Measurements from ENCODE around the gene ICA1.

Gene ICA1

DNA sequence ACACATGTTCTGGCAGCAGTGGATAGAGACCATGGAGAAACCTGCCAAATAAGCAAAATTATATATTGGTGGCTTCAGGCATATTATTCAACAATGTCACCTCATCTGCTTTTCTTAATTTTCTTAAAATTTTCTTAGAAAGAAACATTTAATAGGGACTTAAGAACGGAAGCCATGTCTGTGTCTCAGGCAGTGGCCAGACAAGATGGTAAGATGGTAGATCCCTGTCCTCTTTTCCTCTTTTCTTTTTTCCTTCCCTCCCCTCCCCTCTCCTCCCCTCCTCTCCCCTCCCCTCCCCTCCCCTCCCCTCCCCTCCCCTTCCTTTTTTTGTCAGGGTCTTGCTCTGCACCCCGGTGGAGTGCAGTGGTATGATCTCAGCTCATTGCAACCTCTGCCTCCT is 24.2 kb upstream of the ICA1 start:
- no peak overlapping the region for H3K9ac ChIP-seq (ENCODE audit: low read depth, low read length)
- peaks cover 20% of the 10 kb centered on the region for H3K4me1 ChIP-seq (ENCODE audit: insufficient read depth, low read length)
- H3K27ac ChIP-seq (ENCODE audit: low read depth, low read length): no peak overlapping the region
- 74% methylated on average over 1 of the region's 2 CpGs for WGBS
- no peaks in the 10 kb centered on the region for H3K9me3 ChIP-seq (ENCODE audit: insufficient read depth, low read depth, low read length)
- H3K4me3 ChIP-seq (ENCODE audit: low read length): no peak overlapping the region
- no peaks in the 10 kb centered on the region for H3K36me3 ChIP-seq (ENCODE audit: insufficient read depth, low read length)
- H3K27me3 ChIP-seq (ENCODE audit: insufficient read depth, low read length): no peaks in the 10 kb centered on the region

DNA sequence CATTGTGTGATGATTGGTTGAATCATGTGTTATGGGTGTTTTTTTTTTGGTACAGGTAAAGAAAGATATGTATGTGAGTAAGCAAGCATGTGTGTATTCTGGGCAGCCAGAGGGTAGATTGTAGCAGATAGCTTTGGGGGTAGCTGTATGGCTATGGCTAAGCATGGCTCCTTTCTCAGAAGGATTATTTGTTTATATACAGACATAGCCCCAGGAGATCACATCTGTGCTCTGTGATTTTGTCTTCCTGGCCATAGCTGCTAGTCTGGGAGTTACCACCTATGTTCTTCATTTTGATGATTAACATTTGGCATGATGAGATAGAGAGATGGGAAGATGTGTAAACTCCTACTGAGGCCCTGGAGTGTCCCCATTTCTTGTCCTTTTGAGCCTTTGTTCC is 23.2 kb upstream of the ICA1 start:
- Histone ChIP-seq H3K4me3 (ENCODE audit: low read length) (no peak overlapping the region), H3K4me1 (ENCODE audit: insufficient read depth, low read length) (peaks cover 20% of the 10 kb centered on the region), H3K36me3 (ENCODE audit: insufficient read depth, low read length) (no peaks in the 10 kb centered on the region), H3K9me3 (ENCODE audit: insufficient read depth, low read depth, low read length) (no peaks in the 10 kb centered on the region), H3K27ac (ENCODE audit: low read depth, low read length) (no peak overlapping the region), H3K9ac (ENCODE audit: low read depth, low read length) (no peak overlapping the region), H3K27me3 (ENCODE audit: insufficient read depth, low read length) (no peaks in the 10 kb centered on the region)

DNA sequence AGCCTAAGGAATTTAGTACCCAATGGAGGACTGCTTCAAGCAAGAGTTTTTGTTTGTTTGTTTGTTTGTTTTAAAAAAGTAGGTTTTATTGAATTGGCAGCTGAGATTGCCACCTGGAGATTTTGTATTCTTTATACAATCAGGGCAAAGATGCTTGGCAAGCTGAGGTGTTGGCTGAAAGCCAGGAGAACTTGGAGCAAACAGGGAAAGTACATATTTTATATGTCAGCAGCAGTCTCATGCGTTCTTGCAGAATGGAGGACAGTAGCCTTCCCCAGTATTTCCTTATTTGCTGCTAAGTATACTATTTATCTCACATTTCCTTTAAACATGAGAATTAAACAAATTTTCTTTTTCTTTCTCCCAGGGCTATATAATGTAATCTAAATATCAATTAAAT is 22.6 kb upstream of the ICA1 start:
- no peaks in the 10 kb centered on the region for H3K36me3 ChIP-seq (ENCODE audit: insufficient read depth, low read length)
- H3K9ac ChIP-seq (ENCODE audit: low read depth, low read length): no peak overlapping the region
- H3K4me3 ChIP-seq (ENCODE audit: low read length): no peak overlapping the region
- WGBS: 81% methylated on average over 1 of the region's 1 CpG
- H3K9me3 ChIP-seq (ENCODE audit: insufficient read depth, low read depth, low read length): no peaks in the 10 kb centered on the region
- H3K27ac ChIP-seq (ENCODE audit: low read depth, low read length): no peak overlapping the region
- peaks cover 20% of the 10 kb centered on the region for H3K4me1 ChIP-seq (ENCODE audit: insufficient read depth, low read length)
- H3K27me3 ChIP-seq (ENCODE audit: insufficient read depth, low read length): no peaks in the 10 kb centered on the region

DNA sequence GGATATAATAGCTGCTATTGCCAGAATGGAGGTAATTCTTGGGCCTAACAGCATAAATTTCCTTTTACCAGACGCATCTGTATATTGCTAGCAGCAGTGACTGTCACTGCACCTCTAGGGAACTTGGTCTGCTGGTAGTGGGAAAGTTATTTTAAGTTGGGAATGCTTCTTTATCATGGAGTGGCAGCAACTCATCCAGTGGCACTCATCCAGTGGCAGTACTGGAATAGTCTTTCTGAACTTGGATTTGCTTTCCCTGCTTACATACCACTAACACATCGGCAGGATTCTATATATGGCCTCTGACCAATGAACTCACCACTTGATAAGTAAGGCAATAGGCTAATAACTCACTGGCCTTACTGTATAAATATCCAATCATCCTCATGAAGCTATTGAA is 22.0 kb upstream of the ICA1 start:
- WGBS: 98% methylated on average over 2 of the region's 2 CpGs
- H3K4me3 ChIP-seq (ENCODE audit: low read length): no peak overlapping the region
- H3K27me3 ChIP-seq (ENCODE audit: insufficient read depth, low read length): no peaks in the 10 kb centered on the region
- H3K36me3 ChIP-seq (ENCODE audit: insufficient read depth, low read length): no peaks in the 10 kb centered on the region
- H3K4me1 ChIP-seq (ENCODE audit: insufficient read depth, low read length): peaks cover 20% of the 10 kb centered on the region
- H3K9me3 ChIP-seq (ENCODE audit: insufficient read depth, low read depth, low read length): no peaks in the 10 kb centered on the region
- H3K9ac ChIP-seq (ENCODE audit: low read depth, low read length): no peak overlapping the region
- no peak overlapping the region for H3K27ac ChIP-seq (ENCODE audit: low read depth, low read length)

DNA sequence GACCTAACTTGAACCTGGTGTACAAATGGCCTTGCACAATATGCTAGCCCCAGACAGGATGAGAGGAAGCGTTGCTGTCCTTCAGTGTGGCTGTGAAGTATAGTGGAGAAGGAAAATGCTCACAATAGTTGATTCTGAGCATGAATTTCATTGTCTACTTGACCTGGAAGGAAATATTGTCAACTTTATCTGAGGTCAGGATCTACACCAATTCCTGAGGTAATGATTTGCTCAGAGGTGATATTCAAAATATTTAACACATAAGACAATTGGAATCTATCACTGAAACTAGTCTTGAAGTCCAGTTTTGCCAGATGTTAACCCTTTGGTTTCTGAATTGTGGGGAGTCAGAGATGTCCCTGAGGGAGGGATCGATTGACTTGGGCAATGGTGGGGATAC is 20.9 kb upstream of the ICA1 start:
- WGBS: 95% methylated on average over 2 of the region's 2 CpGs
- Histone ChIP-seq H3K36me3 (ENCODE audit: insufficient read depth, low read length) (no peaks in the 10 kb centered on the region), H3K4me1 (ENCODE audit: insufficient read depth, low read length) (peaks cover 10% of the 10 kb centered on the region; the same call in 1 of the 2 replicates), H3K27ac (ENCODE audit: low read depth, low read length) (no peak overlapping the region), H3K27me3 (ENCODE audit: insufficient read depth, low read length) (no peaks in the 10 kb centered on the region), H3K9ac (ENCODE audit: low read depth, low read length) (no peak overlapping the region), H3K9me3 (ENCODE audit: insufficient read depth, low read depth, low read length) (no peaks in the 10 kb centered on the region), H3K4me3 (ENCODE audit: low read length) (no peak overlapping the region)

DNA sequence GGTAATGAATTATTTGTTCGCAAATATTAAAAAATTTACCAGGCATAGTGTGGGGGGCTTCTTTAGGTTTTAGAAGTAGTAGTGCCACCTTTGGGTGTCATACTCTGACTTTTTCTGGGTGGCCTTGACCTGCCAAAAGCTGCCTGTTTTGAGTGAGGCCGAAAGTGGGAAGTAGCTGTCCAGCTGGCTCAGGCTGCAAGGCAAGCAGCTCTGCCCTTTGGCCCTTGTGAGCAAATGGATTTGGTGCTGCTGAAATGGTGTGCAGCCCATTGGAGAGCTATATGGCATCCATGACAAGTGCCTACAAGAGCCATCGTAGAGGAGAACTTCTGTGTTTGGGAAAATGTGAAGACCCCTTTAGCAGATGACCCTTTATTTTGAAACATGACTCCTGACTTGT is 20.2 kb upstream of the ICA1 start:
- WGBS: 93% methylated on average over 3 of the region's 3 CpGs
- peaks cover 3% of the 10 kb centered on the region; the same call in 1 of the 2 replicates for H3K4me1 ChIP-seq (ENCODE audit: insufficient read depth, low read length)
- no peaks in the 10 kb centered on the region for H3K36me3 ChIP-seq (ENCODE audit: insufficient read depth, low read length)
- no peaks in the 10 kb centered on the region for H3K9me3 ChIP-seq (ENCODE audit: insufficient read depth, low read depth, low read length)
- H3K27me3 ChIP-seq (ENCODE audit: insufficient read depth, low read length): no peaks in the 10 kb centered on the region
- no peak overlapping the region for H3K27ac ChIP-seq (ENCODE audit: low read depth, low read length)
- H3K9ac ChIP-seq (ENCODE audit: low read depth, low read length): no peak overlapping the region
- H3K4me3 ChIP-seq (ENCODE audit: low read length): no peak overlapping the region

DNA sequence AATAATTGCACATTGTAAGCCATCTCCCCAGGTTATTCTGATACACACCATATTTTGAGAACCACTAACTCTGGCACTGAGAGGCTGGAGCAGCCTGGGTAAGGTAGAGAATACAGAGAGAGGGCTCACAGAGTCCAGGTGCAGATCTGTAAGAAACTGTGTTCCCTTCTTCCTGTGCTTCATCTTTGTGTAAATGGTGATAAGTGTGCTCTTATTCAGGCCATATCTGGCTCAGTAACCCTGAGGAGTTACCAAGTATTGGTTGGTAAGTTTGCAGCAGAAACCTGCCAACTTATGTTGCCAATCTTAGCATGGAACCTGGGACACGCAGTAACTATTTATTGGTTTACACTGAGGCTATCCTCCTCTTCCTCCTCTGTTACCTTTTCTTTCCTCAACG is 16.2 kb upstream of the ICA1 start:
- Histone ChIP-seq H3K27me3 (ENCODE audit: insufficient read depth, low read length) (no peaks in the 10 kb centered on the region), H3K9ac (ENCODE audit: low read depth, low read length) (no peak overlapping the region), H3K4me3 (ENCODE audit: low read length) (no peak overlapping the region), H3K4me1 (ENCODE audit: insufficient read depth, low read length) (no peaks in the 10 kb centered on the region), H3K36me3 (ENCODE audit: insufficient read depth, low read length) (no peaks in the 10 kb centered on the region), H3K27ac (ENCODE audit: low read depth, low read length) (no peak overlapping the region), H3K9me3 (ENCODE audit: insufficient read depth, low read depth, low read length) (no peaks in the 10 kb centered on the region)
- WGBS: 98% methylated on average over 2 of the region's 2 CpGs

DNA sequence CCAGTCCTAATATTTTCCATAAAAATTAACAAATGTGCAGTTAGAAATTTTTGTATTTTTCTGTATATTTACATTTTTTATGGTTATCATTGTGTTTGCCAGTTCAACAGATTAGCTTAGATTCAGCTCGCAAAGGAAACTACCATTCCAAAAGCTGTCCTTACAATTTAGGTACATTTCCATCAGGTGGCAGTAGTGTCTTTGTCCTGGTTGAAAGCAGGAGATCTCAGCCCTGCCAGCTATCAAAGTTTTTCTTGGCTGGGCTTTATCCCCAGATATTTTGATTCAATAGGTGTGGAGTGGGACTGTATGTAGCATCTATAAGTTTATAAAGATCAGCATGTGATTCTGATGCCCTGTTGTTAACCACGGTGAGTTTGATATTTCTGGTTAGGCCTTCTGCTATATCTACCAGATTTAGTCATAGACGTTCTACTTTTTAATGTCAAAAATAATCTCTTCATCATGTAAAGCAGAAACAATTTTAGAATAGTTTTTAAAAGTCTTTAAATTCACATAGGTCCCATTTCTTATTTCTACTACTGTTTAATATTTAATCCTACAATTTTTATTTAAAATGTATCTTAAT is 15.5 kb upstream of the ICA1 start:
- no peaks in the 10 kb centered on the region for H3K9me3 ChIP-seq (ENCODE audit: insufficient read depth, low read depth, low read length)
- WGBS: 88% methylated on average over 3 of the region's 3 CpGs
- no peak overlapping the region for H3K9ac ChIP-seq (ENCODE audit: low read depth, low read length)
- no peaks in the 10 kb centered on the region for H3K4me1 ChIP-seq (ENCODE audit: insufficient read depth, low read length)
- no peak overlapping the region for H3K4me3 ChIP-seq (ENCODE audit: low read length)
- no peak overlapping the region for H3K27ac ChIP-seq (ENCODE audit: low read depth, low read length)
- H3K36me3 ChIP-seq (ENCODE audit: insufficient read depth, low read length): no peaks in the 10 kb centered on the region
- no peaks in the 10 kb centered on the region for H3K27me3 ChIP-seq (ENCODE audit: insufficient read depth, low read length)

DNA sequence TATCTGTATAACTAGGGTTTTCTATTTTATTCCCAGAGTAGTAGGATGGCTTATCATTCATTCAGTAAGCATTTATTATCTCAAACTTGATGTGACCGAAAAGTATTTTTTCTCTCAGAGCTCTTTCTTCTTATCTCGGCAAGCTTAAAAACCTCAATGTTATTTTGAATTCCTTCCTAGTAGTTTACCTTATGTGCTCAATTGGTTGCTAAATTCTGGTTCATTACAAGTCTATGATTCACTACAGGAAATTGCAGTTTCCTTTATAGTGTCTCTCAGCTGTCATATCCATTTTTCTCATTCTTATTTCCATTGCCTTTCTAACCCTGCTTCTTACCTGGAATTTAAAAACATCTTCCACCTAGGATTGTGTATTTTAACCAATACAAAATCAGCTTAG is 12.6 kb upstream of the ICA1 start:
- no peak overlapping the region for H3K9ac ChIP-seq (ENCODE audit: low read depth, low read length)
- 100% methylated on average over 2 of the region's 2 CpGs for WGBS

DNA sequence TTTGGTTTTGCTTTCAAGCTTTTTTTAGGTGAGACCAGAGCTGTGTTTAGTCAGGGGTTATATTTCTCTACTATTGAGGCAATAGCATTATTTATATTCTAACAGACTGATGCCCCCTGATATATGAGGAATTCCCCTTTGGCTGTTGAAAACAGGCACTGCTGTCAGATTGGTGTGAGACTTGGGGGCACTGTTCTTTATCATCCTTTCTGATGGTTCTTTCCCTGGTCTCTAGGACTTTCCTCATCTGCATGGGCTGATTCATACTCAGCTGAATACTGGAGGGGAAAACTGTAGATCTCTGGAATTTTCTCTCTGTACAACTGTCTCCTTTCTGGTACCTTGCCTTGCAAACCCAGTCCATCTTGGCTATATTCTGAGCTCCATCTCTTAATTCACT is 10.0 kb upstream of the ICA1 start:
- H3K9ac ChIP-seq (ENCODE audit: low read depth, low read length): no peak overlapping the region
- no peak overlapping the region for H3K27ac ChIP-seq (ENCODE audit: low read depth, low read length)
- H3K4me1 ChIP-seq (ENCODE audit: insufficient read depth, low read length): no peaks in the 10 kb centered on the region
- no peaks in the 10 kb centered on the region for H3K36me3 ChIP-seq (ENCODE audit: insufficient read depth, low read length)
- H3K4me3 ChIP-seq (ENCODE audit: low read length): no peak overlapping the region
- no peaks in the 10 kb centered on the region for H3K27me3 ChIP-seq (ENCODE audit: insufficient read depth, low read length)
- H3K9me3 ChIP-seq (ENCODE audit: insufficient read depth, low read depth, low read length): no peaks in the 10 kb centered on the region

More for the DNA sequence above, 12.6 kb upstream of the ICA1 start:
- Histone ChIP-seq H3K9me3 (ENCODE audit: insufficient read depth, low read depth, low read length) (no peaks in the 10 kb centered on the region), H3K27ac (ENCODE audit: low read depth, low read length) (no peak overlapping the region), H3K4me3 (ENCODE audit: low read length) (no peak overlapping the region), H3K36me3 (ENCODE audit: insufficient read depth, low read length) (no peaks in the 10 kb centered on the region), H3K4me1 (ENCODE audit: insufficient read depth, low read length) (no peaks in the 10 kb centered on the region), H3K27me3 (ENCODE audit: insufficient read depth, low read length) (no peaks in the 10 kb centered on the region)

DNA sequence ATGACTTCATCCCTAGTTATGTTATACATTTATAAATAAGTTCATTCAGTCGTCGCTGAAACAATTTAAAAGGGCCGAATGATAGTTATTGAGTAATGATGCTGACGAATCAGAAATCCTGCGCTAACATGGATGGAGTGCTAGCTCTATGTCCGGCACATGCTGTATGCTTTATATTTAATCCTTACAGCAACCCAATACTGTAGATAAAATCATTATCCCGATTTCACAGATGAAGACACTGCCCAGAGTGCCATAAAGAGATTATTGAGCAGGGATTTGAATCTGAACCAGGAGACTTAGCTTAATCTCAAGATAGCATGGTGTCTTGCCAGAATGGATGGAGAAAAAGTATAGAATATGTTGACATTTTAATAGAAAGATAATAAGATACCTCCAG is 1.1 kb upstream of the ICA1 start:
- Histone ChIP-seq H3K4me1 (ENCODE audit: insufficient read depth, low read length) (peaks cover 12% of the 10 kb centered on the region; the same call in 1 of the 2 replicates), H3K9ac (ENCODE audit: low read depth, low read length) (no peak overlapping the region), H3K27me3 (ENCODE audit: insufficient read depth, low read length) (peaks cover 29% of the 10 kb centered on the region), H3K4me3 (ENCODE audit: low read length) (peak overlapping the region; percentile 58), H3K36me3 (ENCODE audit: insufficient read depth, low read length) (no peaks in the 10 kb centered on the region), H3K9me3 (ENCODE audit: insufficient read depth, low read depth, low read length) (no peaks in the 10 kb centered on the region), H3K27ac (ENCODE audit: low read depth, low read length) (no peak overlapping the region)
- WGBS: 97% methylated on average over 7 of the region's 7 CpGs

All from HUES64 (cell line).